Measurements from ENCODE around the gene TANGO6.

DNA sequence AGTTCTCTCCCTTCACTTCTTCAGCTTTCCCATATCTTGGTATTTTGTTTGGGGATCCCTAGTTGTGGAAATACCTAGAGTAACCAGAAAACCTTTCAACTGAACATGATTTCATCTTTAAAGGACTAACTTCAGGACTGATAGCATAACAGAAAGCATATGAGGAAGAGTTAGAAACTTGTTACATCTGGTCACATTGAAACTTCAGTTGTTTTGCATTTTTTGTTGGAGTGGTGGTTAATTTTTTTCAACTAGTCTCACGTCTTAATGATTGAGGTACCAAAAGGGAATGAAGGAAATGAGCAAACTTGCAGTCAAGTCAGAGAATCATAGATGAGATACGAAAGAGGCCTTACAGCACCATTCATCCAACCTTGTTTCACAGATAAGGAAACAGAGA, 49.6 kb downstream of the TANGO6 start:
- TF ChIP-seq POLR2A (IDR thresholded peaks at IDR 0.05; ENCODE audit: low read depth, low read length) = no peak
- no peak for TF ChIP-seq TAF1 (IDR thresholded peaks at IDR 0.05; ENCODE audit: borderline replicate concordance, low read depth, low read length)

All from GM12892 (cell line).